Activated CD8-positive, alpha-beta memory T cell treated with anti-CD3 and anti-CD28 coated beads, Interleukin-2, amount 50 U/mL, for 24 hours (primary cell): ENCODE results near the gene WDR35.
A peak's percentile ranks its signal among the peaks of the same experiment; 100 is the strongest.

Source experiments
- DNase-seq: peaks from one replicate; pipeline ENCODE4 v3.0.0-alpha.2; 2020; ENCODE audit errors: extremely low read depth

Gene WDR35

GRCh38 chr2:19870792-19871191 lies 119.1 kb downstream of the WDR35 start:
- DNase-seq: no peak

GRCh38 chr2:19868701-19869580 lies 121.0 kb downstream of the WDR35 start:
- no peak for DNase-seq

DNA sequence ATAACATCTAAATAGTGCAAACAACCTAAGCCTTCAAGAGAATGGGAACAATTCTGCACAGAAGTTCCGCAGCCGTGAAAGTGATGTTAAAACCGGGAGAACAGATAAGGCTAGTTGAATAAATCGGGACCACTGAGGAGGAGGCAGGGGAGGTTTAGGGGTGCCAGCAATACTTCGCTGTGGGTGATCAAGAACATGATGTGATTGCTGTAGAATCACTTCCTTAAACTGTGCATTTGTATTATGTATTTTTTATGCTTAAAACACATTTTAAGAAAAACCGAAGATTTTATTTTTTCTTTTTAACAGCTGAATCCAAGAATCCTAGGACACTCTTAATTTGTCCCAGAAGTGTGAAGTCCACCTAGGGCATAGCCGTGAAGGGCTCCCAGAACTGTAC lies 121.7 kb downstream of the WDR35 start:
- DNase-seq: no peak

DNA sequence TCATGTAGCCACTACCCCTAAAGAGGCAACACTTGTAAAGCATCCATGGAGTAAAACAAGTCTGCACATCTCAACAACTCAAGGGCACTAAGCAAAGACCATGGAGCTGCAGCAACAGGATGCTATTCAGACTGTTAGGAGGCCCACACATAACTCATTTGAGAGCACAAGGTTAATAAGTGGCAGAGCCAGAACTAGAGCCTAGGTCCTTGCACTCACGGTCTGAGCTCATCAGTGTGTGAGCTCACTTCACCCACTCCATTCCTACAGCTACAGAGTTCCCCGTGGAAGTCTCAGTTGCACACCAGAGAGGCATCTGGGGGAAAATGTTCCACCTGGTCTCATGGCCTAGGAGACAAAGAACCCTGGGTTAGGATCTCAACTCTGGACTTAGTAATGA lies 123.1 kb downstream of the WDR35 start:
- DNase-seq: no peak

DNA sequence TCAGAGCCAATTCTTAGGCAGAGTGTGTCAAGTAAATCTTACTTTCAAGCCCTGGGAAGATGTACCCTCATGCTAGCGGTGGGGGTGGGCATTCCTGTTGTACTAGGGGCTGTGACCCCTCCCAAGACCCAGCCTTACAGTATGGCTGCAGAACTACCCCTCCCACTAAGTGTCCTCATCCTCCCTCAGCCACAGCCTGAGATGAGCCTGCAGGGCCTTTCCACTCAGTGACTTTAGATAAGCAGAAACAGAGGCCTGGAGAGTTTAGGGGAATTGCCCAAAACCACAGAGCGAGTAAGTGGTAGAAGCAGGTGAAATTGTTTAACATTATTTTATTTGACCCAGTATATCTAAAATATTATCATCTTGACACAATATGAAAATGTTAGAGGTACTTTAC lies 124.8 kb downstream of the WDR35 start:
- DNase-seq: no peak

DNA sequence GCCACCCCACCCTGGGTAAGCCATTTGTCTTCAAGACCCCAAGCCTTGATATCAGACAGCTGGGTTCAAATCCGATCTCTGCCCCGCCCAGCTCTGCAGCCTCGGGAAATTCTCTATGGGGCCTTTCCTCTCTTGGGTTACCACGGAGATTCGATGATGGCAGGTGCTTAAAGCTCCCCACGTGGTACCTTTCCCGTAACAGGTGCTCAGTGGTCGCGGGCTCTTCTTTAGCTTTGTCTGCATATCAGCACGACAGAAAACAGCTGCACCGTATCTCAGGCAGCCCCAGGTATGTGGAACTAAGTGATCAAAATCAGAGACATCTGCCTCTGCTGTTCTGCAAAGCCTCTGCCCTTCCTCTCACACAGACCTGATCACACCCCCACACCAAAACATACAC lies 125.5 kb downstream of the WDR35 start:
- DNase-seq: no peak

DNA sequence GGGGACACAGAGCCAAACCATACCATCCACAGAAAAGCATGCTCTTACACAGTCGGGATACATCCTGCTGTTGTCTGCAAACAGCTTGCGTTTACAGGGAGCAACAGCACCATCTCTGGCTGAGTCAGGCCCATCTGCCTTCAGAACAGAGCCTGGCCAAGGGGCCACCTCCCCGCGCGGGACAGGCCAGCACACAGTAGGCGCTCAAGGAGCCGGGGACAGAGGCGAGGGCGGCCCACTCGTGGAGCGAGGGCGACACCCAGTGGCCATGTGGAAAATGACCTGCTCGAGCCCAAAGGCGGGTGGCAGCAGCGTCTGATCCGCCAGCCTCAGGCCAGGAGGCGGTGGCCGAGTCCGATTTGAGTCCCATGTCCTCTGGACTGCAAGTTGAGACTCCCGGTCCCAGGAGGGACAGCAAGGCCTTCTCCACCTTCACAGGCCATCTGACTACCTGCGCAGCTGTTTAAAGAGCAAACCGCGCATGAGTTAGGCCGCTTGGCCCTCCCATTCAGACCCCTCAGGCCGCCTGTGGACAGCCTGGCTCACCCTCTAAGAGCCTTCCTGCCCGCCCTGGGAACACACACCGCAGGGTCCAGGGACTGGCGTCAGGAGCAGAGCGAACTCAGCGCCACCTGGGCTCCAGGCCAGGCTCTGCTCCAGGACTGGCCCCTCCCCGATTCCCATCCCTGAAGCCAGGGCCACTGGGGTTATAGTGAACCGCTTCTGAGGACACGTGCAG lies 126.4 kb downstream of the WDR35 start:
- DNase-seq: peak; percentile 31

- no peak for DNase-seq
Measured at GRCh38 chr2:19861813-19862212, 128.1 kb downstream of the WDR35 start.
